ENCODE measurements around the gene RBM3. TPM values are rescaled to one million over a fixed set of nuclear protein-coding genes. Genes with fewer than 3 reads are reported as not detected.

RBM3 gene
- total and polyA plus RNA-seq, 2 donors: 198 to 205 TPM

DNA sequence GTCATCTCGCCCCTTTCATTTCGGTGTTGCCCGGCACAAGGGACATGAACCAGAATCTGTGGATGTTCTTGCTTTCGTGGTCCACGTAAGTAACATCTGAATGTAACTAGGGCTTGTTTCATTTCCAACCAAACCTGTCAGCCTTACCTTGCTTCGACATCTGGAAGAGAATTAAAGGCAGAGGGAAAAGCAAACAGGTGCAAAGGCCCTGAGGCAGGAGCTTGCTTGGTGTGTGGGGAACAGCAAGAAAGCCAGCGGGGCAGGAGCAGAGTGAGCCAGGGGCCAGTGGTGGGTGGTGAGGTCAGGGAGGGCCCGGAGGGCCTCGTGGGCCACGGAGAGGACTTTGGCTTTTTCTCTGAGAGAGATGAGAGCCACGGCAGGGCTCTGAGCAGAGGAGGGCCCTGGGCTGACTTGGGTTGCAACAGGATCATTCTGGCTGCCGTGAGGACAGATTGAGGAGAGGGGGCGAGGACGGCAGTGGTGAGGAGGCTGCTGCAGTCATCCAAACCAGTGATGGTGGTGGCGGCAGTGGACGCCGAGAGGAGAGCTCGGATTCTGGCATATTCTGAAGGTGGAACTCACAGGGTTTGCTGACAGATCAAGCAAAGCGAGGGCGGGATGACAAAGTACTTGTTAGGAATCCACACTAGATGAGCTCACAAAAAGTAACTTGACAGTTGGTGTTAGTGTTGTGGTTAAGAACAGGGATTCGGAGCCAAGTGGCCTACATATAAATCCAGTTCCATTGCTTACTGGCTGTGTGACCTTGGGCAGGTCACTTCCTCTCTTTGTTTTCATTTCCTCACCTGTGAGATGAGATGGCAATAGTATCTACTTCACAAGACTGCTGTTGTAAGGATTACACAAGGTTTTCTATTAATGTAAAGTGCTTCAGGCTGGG, 16.2 kb downstream of the RBM3 start:
- Histone ChIP-seq H3K4me1 (ENCODE audit: insufficient read depth) (no peaks in the 10 kb centered on the region), H3K4me3 (ENCODE audit: low read depth, low read length) (no peak overlapping the region), H3K27ac (ENCODE audit: low read depth) (no peak overlapping the region), H3K36me3 (ENCODE audit: insufficient read depth) (no peaks in the 10 kb centered on the region)
- WGBS: 90% methylated on average over 21 of the region's 21 CpGs
- no peak for DNase-seq (ENCODE audit: extremely low spot score)

DNA sequence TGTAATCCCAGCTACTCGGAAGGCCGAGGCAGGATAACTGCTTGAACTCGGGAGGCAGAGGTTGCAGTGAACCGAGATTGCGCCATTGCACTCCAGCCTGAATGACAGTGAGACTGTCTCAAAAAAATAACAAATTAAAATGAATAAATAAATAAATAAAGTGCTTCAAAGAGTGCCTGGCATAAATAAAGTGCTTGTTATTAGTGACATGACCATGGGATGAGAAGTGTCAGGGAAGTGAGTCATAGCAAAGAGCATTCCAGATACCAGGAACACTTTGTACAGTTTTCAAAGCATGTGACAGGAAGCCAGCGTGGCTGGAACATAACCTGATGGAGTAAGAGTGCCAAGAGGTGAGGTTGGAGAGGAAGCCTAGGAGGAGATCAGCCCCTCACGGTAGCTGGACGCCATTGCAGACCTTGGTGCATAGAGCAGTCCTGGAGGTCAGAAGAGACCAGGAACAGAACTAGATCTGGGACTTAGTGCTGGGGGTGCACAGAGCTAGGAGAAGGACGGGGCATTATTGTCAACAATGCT, 17.0 kb downstream of the RBM3 start:
- H3K4me3 ChIP-seq (ENCODE audit: low read depth, low read length): no peak overlapping the region
- H3K4me1 ChIP-seq (ENCODE audit: insufficient read depth): no peaks in the 10 kb centered on the region
- no peak for DNase-seq (ENCODE audit: extremely low spot score)
- no peak overlapping the region for H3K27ac ChIP-seq (ENCODE audit: low read depth)
- 67% methylated on average over 9 of the region's 9 CpGs for WGBS
- H3K36me3 ChIP-seq (ENCODE audit: insufficient read depth): no peaks in the 10 kb centered on the region

DNA sequence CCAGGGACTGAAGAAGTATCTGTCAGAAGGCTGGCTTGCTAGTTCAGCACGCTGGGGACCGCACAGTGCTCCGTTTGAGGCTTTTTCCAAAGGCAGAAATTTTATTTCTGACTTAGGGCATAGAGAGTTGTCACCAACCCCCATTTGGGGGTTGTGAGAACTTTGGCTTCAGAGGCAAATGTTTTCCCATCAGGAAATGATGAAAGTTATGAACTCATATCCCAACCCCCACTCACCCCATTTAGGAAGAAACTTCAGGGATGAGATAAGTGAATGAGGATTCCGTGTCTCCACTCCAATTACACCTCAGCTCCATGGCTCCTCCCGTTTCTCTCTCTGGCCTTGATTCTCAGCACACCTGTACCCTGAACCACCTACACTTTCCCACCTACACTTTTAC, 18.7 kb downstream of the RBM3 start:
- no peak overlapping the region for H3K27ac ChIP-seq (ENCODE audit: low read depth)
- no peak overlapping the region for H3K4me3 ChIP-seq (ENCODE audit: low read depth, low read length)
- H3K4me1 ChIP-seq (ENCODE audit: insufficient read depth): no peaks in the 10 kb centered on the region
- DNase-seq (ENCODE audit: extremely low spot score): no peak
- no peaks in the 10 kb centered on the region for H3K36me3 ChIP-seq (ENCODE audit: insufficient read depth)
- WGBS: 80% methylated on average over 5 of the region's 5 CpGs

DNA sequence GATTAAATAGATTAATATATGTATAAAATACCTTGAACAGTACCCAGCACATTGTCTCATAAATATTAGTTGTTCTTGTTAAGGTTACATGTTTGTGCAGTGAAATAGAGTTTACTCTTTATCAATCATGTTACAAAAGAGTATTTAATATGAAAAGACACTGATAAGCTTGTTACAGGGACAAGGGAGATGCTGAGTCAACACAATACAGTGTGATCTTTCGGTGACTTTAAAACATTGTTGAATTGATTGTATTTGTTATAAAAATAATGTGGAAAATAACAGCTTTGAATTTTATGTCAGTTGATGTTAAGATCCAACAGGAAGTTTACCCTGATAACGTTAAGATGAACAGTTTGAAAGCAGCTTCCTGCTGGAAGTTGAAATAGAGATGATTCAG, 21.6 kb downstream of the RBM3 start:
- DNase-seq (ENCODE audit: extremely low spot score): no peak
- no peak overlapping the region for H3K4me3 ChIP-seq (ENCODE audit: low read depth, low read length)
- WGBS: 42% methylated on average over 2 of the region's 2 CpGs
- no peaks in the 10 kb centered on the region for H3K4me1 ChIP-seq (ENCODE audit: insufficient read depth)
- H3K27ac ChIP-seq (ENCODE audit: low read depth): no peak overlapping the region
- H3K36me3 ChIP-seq (ENCODE audit: insufficient read depth): peaks cover 3% of the 10 kb centered on the region

DNA sequence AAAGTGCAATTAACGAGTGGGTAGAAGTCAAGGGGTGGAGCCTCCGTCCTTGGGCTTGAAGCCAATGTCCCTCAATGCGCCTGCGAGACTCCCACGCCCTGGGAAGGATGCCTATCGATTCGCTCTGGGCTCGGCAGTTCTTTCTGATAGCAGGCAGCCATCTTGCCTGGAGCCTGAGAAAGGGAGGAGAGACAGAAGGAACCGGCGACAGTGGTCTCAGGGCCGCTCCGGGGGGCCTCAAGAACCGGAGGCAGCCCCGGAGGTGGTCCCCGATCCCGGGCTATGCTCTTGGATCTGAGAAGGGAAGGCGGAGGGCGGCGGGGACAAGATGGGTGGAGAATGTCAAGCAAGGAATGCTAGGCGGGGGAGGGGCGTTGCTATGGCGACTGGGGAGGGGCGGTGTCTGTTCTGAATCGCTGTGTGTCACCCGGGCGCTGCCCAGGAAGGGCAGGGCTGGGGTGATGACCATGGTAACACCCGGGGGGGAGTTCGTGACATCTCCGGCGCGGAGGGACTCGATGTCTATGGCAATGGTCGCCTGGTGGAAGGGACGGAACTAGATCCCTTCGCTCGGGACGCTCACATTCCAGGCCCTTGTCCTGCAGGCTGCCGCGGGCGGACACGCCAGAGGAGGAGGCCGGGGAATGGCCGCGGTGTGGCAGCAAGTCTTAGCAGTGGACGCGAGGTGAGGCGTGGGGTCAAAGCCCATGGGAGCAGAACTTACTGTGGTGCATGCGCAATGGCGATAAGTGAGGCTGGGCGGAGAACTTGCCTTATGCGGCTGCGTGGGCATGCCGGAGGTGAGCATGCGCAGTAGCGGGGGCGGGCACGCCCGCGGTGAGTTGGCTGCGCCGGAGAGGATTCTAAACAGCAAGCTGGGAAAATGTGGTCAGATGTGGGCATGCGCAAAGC, 23.3 kb downstream of the RBM3 start, which contains the start of gene WDR13:
TSS of gene WDR13 (plus strand) at position 140 of the 912 bp plus-strand sequence. CDS start at position 645, 505 bp downstream.
- peak; percentile 86 for DNase-seq (ENCODE audit: extremely low spot score)
- no peaks in the 10 kb centered on the region for H3K4me1 ChIP-seq (ENCODE audit: insufficient read depth)
- under 1% methylated on average over 62 of the region's 62 CpGs for WGBS
- peak within 1 kb of the TSS; percentile 50 for H3K4me3 ChIP-seq (ENCODE audit: low read depth, low read length)
- H3K36me3 ChIP-seq (ENCODE audit: insufficient read depth): peaks cover 5% of the 10 kb centered on the region
- peak within 1 kb of the TSS; percentile 87 for H3K27ac ChIP-seq (ENCODE audit: low read depth)

DNA sequence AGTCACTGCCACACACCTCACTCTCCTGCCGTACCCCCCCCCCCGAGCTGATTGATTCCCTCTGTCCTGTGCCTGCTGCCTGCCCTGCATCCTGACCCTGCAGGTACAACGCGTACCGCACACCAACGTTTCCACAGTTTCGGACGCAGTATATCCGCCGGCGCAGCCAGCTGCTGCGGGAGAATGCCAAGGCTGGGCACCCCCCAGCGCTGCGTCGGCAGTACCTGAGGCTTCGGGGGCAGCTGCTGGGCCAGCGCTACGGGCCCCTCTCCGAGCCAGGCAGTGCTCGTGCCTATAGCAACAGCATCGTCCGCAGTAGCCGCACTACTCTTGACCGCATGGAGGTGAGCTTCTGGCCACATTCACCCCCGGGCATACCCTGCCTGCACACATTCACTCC, 24.3 kb downstream of the RBM3 start:
- WGBS: 89% methylated on average over 24 of the region's 25 CpGs
- DNase-seq (ENCODE audit: extremely low spot score): no peak
- Histone ChIP-seq H3K4me1 (ENCODE audit: insufficient read depth) (no peaks in the 10 kb centered on the region), H3K36me3 (ENCODE audit: insufficient read depth) (peaks cover 5% of the 10 kb centered on the region), H3K27ac (ENCODE audit: low read depth) (no peak overlapping the region), H3K4me3 (ENCODE audit: low read depth, low read length) (no peak overlapping the region)

DNA sequence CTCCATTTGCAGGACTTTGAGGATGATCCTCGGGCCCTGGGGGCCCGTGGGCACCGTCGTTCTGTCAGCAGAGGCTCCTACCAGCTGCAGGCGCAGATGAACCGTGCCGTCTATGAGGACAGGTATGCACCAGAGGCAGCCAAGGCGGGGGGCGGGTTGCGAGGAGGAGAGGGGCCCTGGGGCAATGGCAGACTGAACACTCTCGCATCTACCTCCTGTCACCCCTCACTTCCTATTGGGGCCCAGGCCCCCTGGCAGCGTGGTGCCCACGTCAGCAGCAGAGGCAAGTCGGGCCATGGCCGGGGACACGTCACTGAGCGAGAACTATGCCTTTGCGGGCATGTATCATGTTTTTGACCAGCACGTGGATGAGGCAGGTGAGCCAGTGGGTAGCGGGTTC, 25.1 kb downstream of the RBM3 start:
- H3K4me1 ChIP-seq (ENCODE audit: insufficient read depth): no peaks in the 10 kb centered on the region
- H3K36me3 ChIP-seq (ENCODE audit: insufficient read depth): peaks cover 5% of the 10 kb centered on the region
- WGBS: 94% methylated on average over 20 of the region's 20 CpGs

DNA sequence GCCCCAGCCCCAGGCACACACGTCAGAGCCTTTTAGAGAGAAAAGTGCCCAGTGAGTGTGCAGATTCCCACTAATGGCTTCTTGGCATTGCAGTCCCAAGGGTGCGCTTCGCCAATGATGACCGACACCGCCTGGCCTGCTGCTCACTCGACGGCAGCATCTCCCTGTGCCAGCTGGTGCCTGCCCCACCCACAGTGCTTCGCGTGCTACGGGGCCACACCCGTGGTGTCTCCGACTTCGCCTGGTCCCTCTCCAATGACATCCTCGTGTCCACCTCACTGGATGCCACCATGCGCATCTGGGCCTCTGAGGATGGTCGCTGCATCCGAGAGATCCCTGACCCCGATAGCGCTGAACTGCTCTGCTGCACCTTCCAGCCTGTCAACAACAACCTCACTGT, 25.9 kb downstream of the RBM3 start:
- Histone ChIP-seq H3K36me3 (ENCODE audit: insufficient read depth) (peaks cover 5% of the 10 kb centered on the region), H3K4me3 (ENCODE audit: low read depth, low read length) (no peak overlapping the region), H3K27ac (ENCODE audit: low read depth) (no peak overlapping the region), H3K4me1 (ENCODE audit: insufficient read depth) (no peaks in the 10 kb centered on the region)
- DNase-seq (ENCODE audit: extremely low spot score): no peak
- WGBS: 91% methylated on average over 19 of the region's 19 CpGs

More for the DNA sequence above, 25.1 kb downstream of the RBM3 start:
- no peak overlapping the region for H3K27ac ChIP-seq (ENCODE audit: low read depth)
- no peak for DNase-seq (ENCODE audit: extremely low spot score)
- no peak overlapping the region for H3K4me3 ChIP-seq (ENCODE audit: low read depth, low read length)

DNA sequence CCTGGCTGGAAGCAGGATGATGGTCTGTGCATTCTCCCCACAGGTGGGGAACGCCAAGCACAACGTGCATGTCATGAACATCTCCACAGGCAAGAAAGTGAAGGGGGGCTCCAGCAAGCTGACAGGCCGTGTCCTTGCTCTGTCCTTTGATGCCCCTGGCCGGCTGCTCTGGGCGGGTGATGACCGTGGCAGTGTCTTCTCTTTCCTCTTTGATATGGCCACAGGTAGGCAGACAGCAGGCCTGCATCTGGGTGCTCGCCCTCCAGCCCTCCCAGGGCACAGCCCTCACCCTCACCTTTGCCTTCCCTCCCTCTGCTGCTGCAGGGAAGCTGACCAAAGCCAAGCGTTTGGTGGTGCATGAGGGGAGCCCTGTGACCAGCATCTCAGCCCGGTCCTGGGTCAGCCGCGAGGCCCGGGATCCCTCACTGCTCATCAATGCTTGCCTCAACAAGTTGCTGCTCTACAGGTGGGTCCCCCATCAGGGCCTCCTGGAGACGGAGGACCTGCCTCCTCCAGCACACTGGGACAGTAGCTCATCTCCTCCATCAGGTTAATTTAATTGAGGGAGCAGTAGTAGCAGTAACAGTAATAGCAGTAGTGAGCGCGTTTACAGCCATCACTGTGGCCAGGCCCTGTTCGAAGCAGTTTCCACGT, 27.6 kb downstream of the RBM3 start:
- Histone ChIP-seq H3K4me3 (ENCODE audit: low read depth, low read length) (no peak overlapping the region), H3K4me1 (ENCODE audit: insufficient read depth) (no peaks in the 10 kb centered on the region), H3K27ac (ENCODE audit: low read depth) (no peak overlapping the region), H3K36me3 (ENCODE audit: insufficient read depth) (peaks cover 5% of the 10 kb centered on the region)
- no peak for DNase-seq (ENCODE audit: extremely low spot score)
- WGBS: 77% methylated on average over 17 of the region's 17 CpGs

DNA sequence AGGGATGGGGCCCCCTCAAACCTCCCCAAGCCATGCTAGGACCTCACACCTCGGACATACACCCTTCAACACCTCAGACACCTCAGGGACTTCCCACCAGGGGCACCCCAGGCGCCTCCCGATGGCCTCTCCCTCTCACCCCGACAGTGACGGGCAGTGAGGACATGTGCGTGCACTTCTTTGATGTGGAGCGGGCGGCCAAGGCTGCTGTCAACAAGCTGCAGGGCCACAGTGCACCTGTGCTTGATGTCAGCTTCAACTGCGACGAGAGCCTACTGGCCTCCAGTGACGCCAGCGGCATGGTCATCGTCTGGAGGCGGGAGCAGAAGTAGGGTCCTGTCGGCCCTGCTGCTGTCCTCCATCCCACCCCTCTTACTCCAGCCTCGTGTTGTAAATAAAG, 30.4 kb downstream of the RBM3 start:
- Histone ChIP-seq H3K4me1 (ENCODE audit: insufficient read depth) (no peaks in the 10 kb centered on the region), H3K4me3 (ENCODE audit: low read depth, low read length) (no peak overlapping the region), H3K36me3 (ENCODE audit: insufficient read depth) (peaks cover 5% of the 10 kb centered on the region), H3K27ac (ENCODE audit: low read depth) (no peak overlapping the region)
- WGBS: 94% methylated on average over 16 of the region's 16 CpGs
- no peak for DNase-seq (ENCODE audit: extremely low spot score)

DNA sequence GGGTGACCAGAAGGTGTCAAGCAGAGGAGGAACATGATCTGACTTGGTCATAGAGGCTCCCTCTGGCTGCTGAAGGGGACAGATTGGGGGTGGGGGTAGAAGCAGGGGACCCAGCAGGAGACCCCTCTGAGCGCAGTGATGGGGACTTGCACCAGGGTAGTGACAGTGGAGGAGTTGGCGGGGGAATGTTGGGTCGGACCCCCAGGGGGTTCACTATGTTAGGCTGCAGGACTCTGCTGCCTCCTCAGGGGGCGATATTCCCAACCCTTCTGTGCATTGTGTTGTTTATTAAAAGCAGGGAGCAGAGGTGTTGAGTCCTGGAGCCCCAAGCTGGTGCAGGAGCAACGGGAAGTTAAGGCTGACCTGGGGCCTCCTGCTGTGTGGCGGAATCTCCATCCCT, 31.8 kb downstream of the RBM3 start:
- no peak for DNase-seq (ENCODE audit: extremely low spot score)
- no peaks in the 10 kb centered on the region for H3K4me1 ChIP-seq (ENCODE audit: insufficient read depth)
- 68% methylated on average over 6 of the region's 6 CpGs for WGBS
- peaks cover 2% of the 10 kb centered on the region for H3K36me3 ChIP-seq (ENCODE audit: insufficient read depth)
- no peak overlapping the region for H3K27ac ChIP-seq (ENCODE audit: low read depth)
- H3K4me3 ChIP-seq (ENCODE audit: low read depth, low read length): no peak overlapping the region

DNA sequence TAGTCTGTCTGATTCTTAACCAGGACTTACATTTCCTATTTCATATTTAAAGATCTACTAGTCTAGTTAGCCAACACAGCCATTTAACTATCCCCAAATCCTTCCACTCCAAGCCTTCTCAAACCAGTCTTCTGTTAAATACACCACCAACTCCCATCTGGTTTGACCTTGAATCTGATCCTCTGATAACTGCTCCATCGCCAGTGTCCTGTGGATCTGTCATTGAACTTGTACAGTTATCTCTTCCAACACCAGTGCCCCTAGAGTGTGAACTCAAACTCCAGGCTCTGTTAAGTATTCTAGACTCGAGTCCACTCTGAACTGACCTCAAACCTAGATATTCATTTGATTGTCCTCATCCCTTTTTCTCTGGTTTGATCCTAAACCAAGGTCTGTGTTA, 37.4 kb downstream of the RBM3 start:
- WGBS: 68% methylated on average over 2 of the region's 2 CpGs
- DNase-seq (ENCODE audit: extremely low spot score): no peak

DNA sequence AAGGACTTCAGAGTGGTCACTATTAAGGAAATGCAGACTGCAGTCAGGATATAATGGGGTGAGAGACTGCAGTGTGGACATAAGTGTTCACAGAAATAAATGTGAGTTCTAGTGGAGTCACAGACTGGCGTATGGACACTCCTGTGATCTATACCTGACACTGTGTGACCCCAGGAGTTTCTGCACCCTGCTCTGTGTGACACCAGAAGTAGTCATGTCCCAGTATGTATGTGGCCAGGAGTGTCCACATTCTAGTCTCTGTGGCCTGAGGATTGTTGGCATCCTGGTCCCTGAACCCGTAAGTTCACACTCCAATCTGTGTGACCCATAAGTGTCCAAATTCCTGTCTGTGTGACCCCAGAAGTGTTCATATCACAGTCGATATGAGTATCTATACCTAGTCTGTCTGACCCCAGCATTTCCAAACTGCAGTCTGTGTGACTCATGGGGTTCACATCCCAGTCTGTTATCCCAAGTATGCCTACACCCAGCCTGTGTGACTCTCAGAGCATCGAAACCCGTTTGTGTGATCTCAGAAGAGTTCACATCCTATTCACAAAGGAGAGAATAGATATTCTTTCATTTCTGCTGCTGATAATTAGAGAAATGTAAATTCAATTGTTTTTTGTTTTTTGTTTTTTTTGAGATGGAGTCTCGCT, 39.3 kb downstream of the RBM3 start:
- Histone ChIP-seq H3K36me3 (ENCODE audit: insufficient read depth) (no peaks in the 10 kb centered on the region), H3K27ac (ENCODE audit: low read depth) (no peak overlapping the region), H3K4me1 (ENCODE audit: insufficient read depth) (no peaks in the 10 kb centered on the region), H3K4me3 (ENCODE audit: low read depth, low read length) (no peak overlapping the region)
- DNase-seq (ENCODE audit: extremely low spot score): no peak
- 77% methylated on average over 6 of the region's 6 CpGs for WGBS

More for the DNA sequence above, 37.4 kb downstream of the RBM3 start:
- H3K27ac ChIP-seq (ENCODE audit: low read depth): no peak overlapping the region
- no peaks in the 10 kb centered on the region for H3K36me3 ChIP-seq (ENCODE audit: insufficient read depth)
- H3K4me3 ChIP-seq (ENCODE audit: low read depth, low read length): no peak overlapping the region
- no peaks in the 10 kb centered on the region for H3K4me1 ChIP-seq (ENCODE audit: insufficient read depth)

All from urinary bladder (tissue), 4 donors.